RWPE2 (cell line): ENCODE results near the gene CEACAM1.
"Not testable (repeated sequence)": the region's sequence is repeated elsewhere in the genome, so short reads cannot be mapped to it uniquely, and the experiment has no call there.

ENCODE experiments used
- ATAC-seq: fragments of 200-7000 bp; cut with Tn5 transposase; 3 replicates; pipeline ENCODE4 v1.9.1; 2021; ENCODE audit warnings: low read depth
- DNase-seq: peaks from one replicate; pipeline ENCODE4 v3.0.0-alpha.2; 2020; ENCODE audit warnings: low spot score
- H3K27ac ChIP-seq: fragments of 450-650 bp; 2 replicates; pipeline ENCODE4 v1.5.1; 2017; ENCODE audit warnings: mild to moderate bottlenecking; ENCODE audit not compliant: poor library complexity, severe bottlenecking
- H3K27me3 ChIP-seq: fragments of 250-450 bp; sonication (Bioruptor Pico); 2 replicates; pipeline ENCODE4 v1.5.1; 2021; ENCODE audit warnings: mild to moderate bottlenecking, moderate library complexity; ENCODE audit not compliant: insufficient read depth, poor library complexity, severe bottlenecking
- H3K36me3 ChIP-seq: fragments of 250-450 bp; sonication (Bioruptor Pico); 2 replicates; pipeline ENCODE4 v1.5.1; 2020; ENCODE audit warnings: low read depth, mild to moderate bottlenecking, moderate library complexity
- H3K4me1 ChIP-seq: fragments of 250-450 bp; sonication (Bioruptor Pico); 2 replicates; pipeline ENCODE4 v1.5.1; 2021; ENCODE audit warnings: mild to moderate bottlenecking, moderate library complexity; ENCODE audit not compliant: insufficient read depth, poor library complexity, severe bottlenecking
- H3K4me3 ChIP-seq: fragments of 250-450 bp; sonication (Bioruptor Pico); 2 replicates; pipeline ENCODE4 v1.5.1; 2021; ENCODE audit warnings: mild to moderate bottlenecking, moderate library complexity; ENCODE audit not compliant: severe bottlenecking
- H3K9me3 ChIP-seq: fragments of 250-450 bp; sonication (Bioruptor Pico); 2 replicates; pipeline ENCODE4 v1.5.1; 2021; ENCODE audit warnings: mild to moderate bottlenecking, moderate library complexity; ENCODE audit not compliant: severe bottlenecking
- CTCF ChIP-seq: fragments of 450-650 bp; IDR thresholded peaks from one replicate; pipeline ENCODE4 v1.5.1; 2017; ENCODE audit warnings: mild to moderate bottlenecking, moderate library complexity; ENCODE audit not compliant: poor library complexity, severe bottlenecking

The CEACAM1 gene

GRCh38 chr19:42560731-42561130 lies 32.5 kb upstream of the CEACAM1 start:
- Histone ChIP-seq H3K9me3 (no peaks in the 10 kb centered on the region), H3K27ac (no peak overlapping the region), H3K27me3 (no peaks in the 10 kb centered on the region), H3K4me3 (no peak overlapping the region), H3K36me3 (no peaks in the 10 kb centered on the region), H3K4me1 (peaks cover 3% of the 10 kb centered on the region)
- DNase-seq: no peak
- no peak for ATAC-seq
- TF ChIP-seq CTCF: no peak

GRCh38 chr19:42558450-42559150 lies 30.3 kb upstream of the CEACAM1 start:
- Histone ChIP-seq H3K36me3 (no peaks in the 10 kb centered on the region), H3K4me1 (peaks cover 3% of the 10 kb centered on the region), H3K4me3 (no peak overlapping the region), H3K27ac (no peak overlapping the region), H3K9me3 (no peaks in the 10 kb centered on the region), H3K27me3 (no peaks in the 10 kb centered on the region)
- DNase-seq: no peak
- ATAC-seq: no peak
- no peak for TF ChIP-seq CTCF

GRCh38 chr19:42557386-42557871 lies 29.1 kb upstream of the CEACAM1 start:
- not testable (repeated sequence) for H3K27me3 ChIP-seq, H3K27ac ChIP-seq, ATAC-seq, H3K36me3 ChIP-seq, H3K9me3 ChIP-seq, H3K4me3 ChIP-seq, H3K4me1 ChIP-seq, DNase-seq

GRCh38 chr19:42555801-42556200 lies 27.5 kb upstream of the CEACAM1 start:
- Histone ChIP-seq H3K27me3 (no peaks in the 10 kb centered on the region), H3K27ac (no peak overlapping the region), H3K9me3 (no peaks in the 10 kb centered on the region), H3K4me1 (peaks cover 3% of the 10 kb centered on the region), H3K4me3 (no peak overlapping the region), H3K36me3 (no peaks in the 10 kb centered on the region)
- ATAC-seq: no peak
- DNase-seq: no peak
- TF ChIP-seq CTCF: no peak

GRCh38 chr19:42555317-42555716 lies 27.0 kb upstream of the CEACAM1 start:
- H3K36me3 ChIP-seq: no peaks in the 10 kb centered on the region
- no peak for TF ChIP-seq CTCF
- H3K27ac ChIP-seq: no peak overlapping the region
- no peaks in the 10 kb centered on the region for H3K27me3 ChIP-seq
- DNase-seq: no peak
- H3K4me3 ChIP-seq: no peak overlapping the region
- ATAC-seq: no peak
- no peaks in the 10 kb centered on the region for H3K9me3 ChIP-seq
- H3K4me1 ChIP-seq: peaks cover 3% of the 10 kb centered on the region
